ENCODE data around the gene SIVA1. TPM values are rescaled to one million over a fixed set of nuclear protein-coding genes. Genes with fewer than 3 reads are reported as not detected.

Gene SIVA1
- total RNA-seq, 1 donor: 67.8 TPM

GRCh38 chr14:104718871-104719270 lies 34.1 kb upstream of the SIVA1 start:
- no peak for DNase-seq (ENCODE audit: low read depth)
- no peak overlapping the region for H3K4me3 ChIP-seq (ENCODE audit: low read depth, low read length)
- TF ChIP-seq, protein P1, sequence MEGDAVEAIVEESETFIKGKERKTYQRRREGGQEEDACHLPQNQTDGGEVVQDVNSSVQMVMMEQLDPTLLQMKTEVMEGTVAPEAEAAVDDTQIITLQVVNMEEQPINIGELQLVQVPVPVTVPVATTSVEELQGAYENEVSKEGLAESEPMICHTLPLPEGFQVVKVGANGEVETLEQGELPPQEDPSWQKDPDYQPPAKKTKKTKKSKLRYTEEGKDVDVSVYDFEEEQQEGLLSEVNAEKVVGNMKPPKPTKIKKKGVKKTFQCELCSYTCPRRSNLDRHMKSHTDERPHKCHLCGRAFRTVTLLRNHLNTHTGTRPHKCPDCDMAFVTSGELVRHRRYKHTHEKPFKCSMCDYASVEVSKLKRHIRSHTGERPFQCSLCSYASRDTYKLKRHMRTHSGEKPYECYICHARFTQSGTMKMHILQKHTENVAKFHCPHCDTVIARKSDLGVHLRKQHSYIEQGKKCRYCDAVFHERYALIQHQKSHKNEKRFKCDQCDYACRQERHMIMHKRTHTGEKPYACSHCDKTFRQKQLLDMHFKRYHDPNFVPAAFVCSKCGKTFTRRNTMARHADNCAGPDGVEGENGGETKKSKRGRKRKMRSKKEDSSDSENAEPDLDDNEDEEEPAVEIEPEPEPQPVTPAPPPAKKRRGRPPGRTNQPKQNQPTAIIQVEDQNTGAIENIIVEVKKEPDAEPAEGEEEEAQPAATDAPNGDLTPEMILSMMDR (IDR thresholded peaks at IDR 0.05; ENCODE audit: insufficient read depth, low read depth, low read length): no peak

GRCh38 chr14:104719343-104719742 lies 33.6 kb upstream of the SIVA1 start:
- TF ChIP-seq, protein P1 (IDR thresholded peaks at IDR 0.05; ENCODE audit: insufficient read depth, low read depth, low read length): no peak
- no peak overlapping the region for H3K4me3 ChIP-seq (ENCODE audit: low read depth, low read length)
- DNase-seq (ENCODE audit: low read depth): no peak

GRCh38 chr14:104721505-104722431 lies 31.2 kb upstream of the SIVA1 start:
- TF ChIP-seq, protein P1 (IDR thresholded peaks at IDR 0.05; ENCODE audit: insufficient read depth, low read depth, low read length): no peak
- DNase-seq (ENCODE audit: low read depth): no peak

DNA sequence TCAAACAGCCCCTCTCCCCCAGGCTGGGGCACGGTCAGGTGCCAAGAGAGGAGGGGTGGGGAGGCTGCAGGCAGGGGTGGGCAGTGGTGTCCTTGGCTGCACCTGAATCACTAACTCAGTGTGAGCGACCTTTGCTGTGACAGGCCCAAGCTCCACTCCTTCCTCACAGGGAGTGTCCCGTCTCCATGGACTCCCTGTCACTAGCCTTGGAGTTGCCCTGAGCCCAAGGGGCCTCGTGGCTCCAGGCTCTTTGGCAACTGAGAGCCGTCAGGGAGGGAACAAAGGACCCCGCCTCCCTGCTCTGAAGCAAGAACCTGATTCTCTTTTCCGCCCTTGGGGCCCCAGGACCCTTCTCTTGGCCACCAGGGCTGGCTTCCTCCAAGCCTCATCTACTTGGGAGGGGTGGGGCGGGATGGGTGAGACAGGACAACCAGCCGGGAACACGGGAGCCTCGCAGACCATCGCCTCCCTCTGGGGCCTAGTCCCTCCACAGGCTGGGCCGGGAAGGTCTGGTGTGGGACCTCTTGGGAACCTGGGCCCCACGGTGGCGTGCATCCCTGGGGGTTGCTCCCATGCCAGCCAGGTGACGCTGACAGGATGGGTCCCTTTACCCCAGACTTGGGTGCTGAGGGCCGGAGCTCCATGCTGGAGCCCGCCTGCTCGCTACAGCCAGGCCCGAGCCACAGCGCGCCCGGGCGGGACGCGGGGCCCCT lies 29.9 kb upstream of the SIVA1 start:
- DNase-seq (ENCODE audit: low read depth): no peak
- TF ChIP-seq, protein P1 (IDR thresholded peaks at IDR 0.05; ENCODE audit: insufficient read depth, low read depth, low read length): no peak
- H3K4me3 ChIP-seq (ENCODE audit: low read depth, low read length): no peak overlapping the region

More at GRCh38 chr14:104721505-104722431, 31.2 kb upstream of the SIVA1 start:
- no peak overlapping the region for H3K4me3 ChIP-seq (ENCODE audit: low read depth, low read length)

DNA sequence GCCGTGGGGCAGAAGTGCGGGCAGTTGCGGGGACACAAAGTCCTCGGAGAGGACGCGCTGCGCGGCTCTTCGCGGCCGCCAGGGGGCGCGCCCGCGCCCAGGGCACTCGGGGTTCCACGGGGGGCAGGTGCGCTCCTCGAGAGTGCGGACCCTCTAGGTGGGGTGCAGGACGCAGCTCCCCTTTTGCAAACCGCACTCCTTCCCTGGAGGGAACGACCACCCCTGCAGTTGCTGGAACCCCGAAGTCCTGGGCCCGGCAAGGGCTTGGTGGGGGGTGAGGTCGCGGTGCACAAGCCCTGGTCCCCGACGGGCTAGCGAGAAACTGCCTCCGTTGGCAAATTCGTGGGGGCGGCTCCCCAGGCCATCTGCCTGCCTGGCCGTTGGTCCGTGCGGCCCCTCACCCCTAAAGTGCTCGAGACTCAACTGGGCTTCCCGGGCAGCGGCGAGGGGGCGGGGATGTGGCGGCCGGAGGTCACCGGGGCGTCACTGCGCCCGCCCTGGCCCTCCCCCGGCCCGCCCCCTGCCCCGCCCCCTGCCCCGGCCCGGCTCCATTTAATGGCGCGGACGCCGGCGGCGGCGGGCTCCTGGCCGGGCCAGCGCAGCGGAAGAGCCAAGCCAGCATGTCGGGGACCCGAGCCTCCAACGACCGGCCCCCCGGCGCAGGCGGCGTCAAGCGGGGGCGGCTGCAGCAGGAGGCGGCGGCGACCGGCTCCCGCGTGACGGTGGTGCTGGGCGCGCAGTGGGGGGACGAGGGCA lies 29.1 kb upstream of the SIVA1 start, which contains the start of gene ADSS1:
Gene ADSS1, plus strand, starts transcription at position 579 of the 756 bp plus-strand sequence. Its CDS starts 42 bp downstream, at position 621.
- DNase-seq (ENCODE audit: low read depth): peak; percentile 44
- peak within 1 kb of the TSS; percentile 62 for H3K4me3 ChIP-seq (ENCODE audit: low read depth, low read length)
- TF ChIP-seq, protein P1 (IDR thresholded peaks at IDR 0.05; ENCODE audit: insufficient read depth, low read depth, low read length): peak; percentile 84

GRCh38 chr14:104724407-104724980 lies 28.5 kb upstream of the SIVA1 start:
- peak overlapping the region; percentile 62 for H3K4me3 ChIP-seq (ENCODE audit: low read depth, low read length)
- peak; percentile 16 for DNase-seq (ENCODE audit: low read depth)
- TF ChIP-seq, protein P1 (IDR thresholded peaks at IDR 0.05; ENCODE audit: insufficient read depth, low read depth, low read length): no peak
